HepG2 (cell line): ENCODE measurements around the gene SDC1. TPM values are rescaled to one million over a fixed set of nuclear protein-coding genes. Genes with fewer than 3 reads are reported as not detected.
A peak's percentile ranks its signal among the peaks of the same experiment; 100 is the strongest.

Source experiments
- BRF2 ChIP-seq: sonication (generic); formaldehyde crosslinking; IDR thresholded peaks from 2 replicates; pipeline ENCODE4 v1.8.1; 2022; ENCODE audit warnings: mild to moderate bottlenecking, missing genetic modification reagents
- CHCHD3 ChIP-seq: sonication (generic); formaldehyde crosslinking; IDR thresholded peaks from 2 replicates; pipeline ENCODE4 v1.8.0; 2022; ENCODE audit warnings: mild to moderate bottlenecking, missing genetic modification reagents, moderate library complexity
- EHMT2 ChIP-seq: fragments of 200-600 bp; sonication (generic); IDR thresholded peaks from 2 replicates; pipeline ENCODE4 v1.7.0; 2017; ENCODE audit warnings: antibody characterized with exemption, low read depth, low read length, borderline replicate concordance
- ELF3 ChIP-seq: IDR thresholded peaks from 2 replicates; pipeline ENCODE4 v1.6.1; 2016; ENCODE audit warnings: missing genetic modification reagents, missing compliant biosample characterization
- HNF4A ChIP-seq: sonication (generic); formaldehyde crosslinking; IDR thresholded peaks from 2 replicates; pipeline ENCODE4 v1.4.0; 2020; ENCODE audit warnings: missing genetic modification reagents
- HNRNPLL ChIP-seq: fragments of 200-400 bp; formaldehyde crosslinking; IDR thresholded peaks from 2 replicates; pipeline ENCODE4 v1.6.1; 2017; ENCODE audit warnings: mild to moderate bottlenecking, low read depth, low read length; ENCODE audit not compliant: poor library complexity, severe bottlenecking
- NFE2L2 ChIP-seq: fragments of 150-350 bp; IDR thresholded peaks from 2 replicates; pipeline ENCODE4 v1.6.1; 2014; ENCODE audit warnings: low read length
- STAT5B ChIP-seq: sonication (generic); formaldehyde crosslinking; IDR thresholded peaks from 2 replicates; pipeline ENCODE4 v1.4.0; 2020; ENCODE audit warnings: missing genetic modification reagents
- ZNF224 ChIP-seq: sonication (generic); formaldehyde crosslinking; IDR thresholded peaks from 2 replicates; pipeline ENCODE4 v1.5.0; 2020; ENCODE audit warnings: mild to moderate bottlenecking, missing genetic modification reagents
- ZNF235 ChIP-seq: sonication (generic); formaldehyde crosslinking; IDR thresholded peaks from 2 replicates; pipeline ENCODE4 v1.8.1; 2023; ENCODE audit warnings: mild to moderate bottlenecking, missing genetic modification reagents, borderline replicate concordance
- ZNF367 ChIP-seq: sonication (generic); formaldehyde crosslinking; IDR thresholded peaks from 2 replicates; pipeline ENCODE4 v1.4.0; 2020; ENCODE audit warnings: missing genetic modification reagents, borderline replicate concordance
- ZNF543 ChIP-seq: sonication (generic); formaldehyde crosslinking; IDR thresholded peaks from 2 replicates; pipeline ENCODE4 v1.4.0; 2020; ENCODE audit warnings: mild to moderate bottlenecking, missing genetic modification reagents
- ZNF550 ChIP-seq: sonication (generic); formaldehyde crosslinking; IDR thresholded peaks from 2 replicates; pipeline ENCODE4 v1.4.0; 2020; ENCODE audit warnings: mild to moderate bottlenecking, missing genetic modification reagents, borderline replicate concordance
- ZNF577 ChIP-seq: sonication (generic); formaldehyde crosslinking; IDR thresholded peaks from 2 replicates; pipeline ENCODE4 v1.4.0; 2020; ENCODE audit warnings: mild to moderate bottlenecking, low read depth, missing genetic modification reagents, borderline replicate concordance
- ZNF615 ChIP-seq: sonication (generic); formaldehyde crosslinking; IDR thresholded peaks from 2 replicates; pipeline ENCODE4 v1.5.0; 2020; ENCODE audit warnings: mild to moderate bottlenecking, missing genetic modification reagents, borderline replicate concordance
- ZNF713 ChIP-seq: sonication (generic); formaldehyde crosslinking; IDR thresholded peaks from 2 replicates; pipeline ENCODE4 v1.4.0; 2020; ENCODE audit warnings: mild to moderate bottlenecking, missing genetic modification reagents
- ZNF720 ChIP-seq: sonication (generic); formaldehyde crosslinking; IDR thresholded peaks from 2 replicates; pipeline ENCODE4 v1.4.0; 2020; ENCODE audit warnings: missing genetic modification reagents
- polyA plus RNA-seq, 8 experiments: library from polyadenylated mRNA; depleted of rRNA in 3 of 8; stranded (reverse) in 7 of 8; unstranded in 1 of 8; fragments of >200 nt; fragmentation: Illumina TruSeq in 4 of 8; extraction: Trizol in 4 of 8; gene quantifications; 2 replicates each; pipeline versions ENCODE4 v1.2.1 to v1.2.3, GENCODE V29; 2011 to 2016; ENCODE audit warnings: low read depth in 4 of 8, missing spikeins in 1 of 8, mixed read lengths in 1 of 8; ENCODE audit not compliant: insufficient read depth in 1 of 8
- total RNA-seq, 5 experiments: library from RNA; depleted of rRNA; stranded (reverse); fragments of >200 nt; fragmentation: Illumina TruSeq; extraction: Trizol; gene quantifications; 2 replicates each; pipeline ENCODE4 v1.2.3, GENCODE V29; 2016; ENCODE audit warnings: low read depth in 1 of 5
- TF ChIP-seq, protein P1 (sequence below), 2 experiments: sonication (generic) in 1 of 2; formaldehyde crosslinking in 1 of 2; IDR thresholded peaks; 2 replicates each; pipeline versions ENCODE4 v1.6.1 to v1.9.0; 2014 to 2022; ENCODE audit warnings: antibody characterized with exemption in 1 of 2, borderline replicate concordance in 1 of 2, inconsistent platforms in 1 of 2, low read depth in 1 of 2, missing genetic modification reagents in 1 of 2
- TF ChIP-seq, protein P2 (sequence below): sonication (generic); formaldehyde crosslinking; IDR thresholded peaks from 2 replicates; pipeline ENCODE4 v1.4.0; 2020; ENCODE audit warnings: missing genetic modification reagents, borderline replicate concordance
- TF ChIP-seq, protein P3 (sequence below): IDR thresholded peaks from 2 replicates; pipeline ENCODE4 v1.6.1; 2016; ENCODE audit warnings: low read depth

SDC1 gene
- total and polyA plus RNA-seq, 2 of the 13 experiments (the other 11 are each of a cell fraction or from before 2014, with no cell fraction given) = 108 to 119 TPM

DNA sequence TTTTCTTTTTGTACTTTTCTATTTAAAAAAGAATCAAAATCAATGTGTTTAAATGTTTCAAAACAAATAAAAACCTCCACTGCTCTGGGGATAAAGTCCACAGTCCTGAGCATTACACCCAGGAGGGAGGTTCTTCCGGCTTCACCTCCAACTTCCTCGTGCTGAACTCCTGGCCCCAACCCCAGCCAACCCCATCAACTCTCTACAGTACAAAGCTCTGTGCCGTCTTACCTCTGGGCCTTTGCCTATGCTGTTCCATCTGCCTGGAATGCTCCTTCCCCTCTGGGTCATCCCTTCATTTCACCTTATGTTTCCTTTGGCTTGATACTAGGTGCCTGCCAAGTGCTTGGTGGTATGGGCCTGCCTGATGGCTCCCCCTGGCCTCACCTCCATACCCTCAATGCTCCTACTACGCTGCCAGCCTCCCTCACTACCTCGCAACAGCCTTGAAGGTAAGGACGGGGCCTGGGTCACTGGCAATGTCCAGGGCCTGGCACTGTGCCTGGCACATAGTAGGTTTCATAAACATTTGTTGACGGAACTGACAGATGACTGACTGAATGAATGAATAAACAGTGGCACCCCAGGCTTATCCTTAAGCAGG, 28.8 kb downstream of the SDC1 start (continued):
- TF ChIP-seq ZNF224 (no peak), ZNF543 (CRISPR knock-in tag) (peak; percentile 66; the same call in 1 of the 2 replicates), BRF2 (no peak), CHCHD3 (CRISPR knock-in tag) (no peak), ZNF550 (CRISPR knock-in tag) (peak; percentile 84; the same call in 1 of the 2 replicates), ZNF235 (CRISPR knock-in tag) (no peak), STAT5B (no peak), EHMT2 (peak; percentile 42; the same call in 1 of the 2 replicates), HNF4A (peak; percentile 95), ZNF713 (CRISPR knock-in tag) (0 out of 2 replicates have a peak, but pooled peaks have one; percentile 20), ELF3 (peak; percentile 99), NFE2L2 (no peak), ZNF720 (CRISPR knock-in tag) (no peak), ZNF615 (CRISPR knock-in tag) (no peak), ZNF367 (CRISPR knock-in tag) (no peak), ZNF577 (CRISPR knock-in tag) (no peak), HNRNPLL (no peak)
- TF ChIP-seq, protein P1, sequence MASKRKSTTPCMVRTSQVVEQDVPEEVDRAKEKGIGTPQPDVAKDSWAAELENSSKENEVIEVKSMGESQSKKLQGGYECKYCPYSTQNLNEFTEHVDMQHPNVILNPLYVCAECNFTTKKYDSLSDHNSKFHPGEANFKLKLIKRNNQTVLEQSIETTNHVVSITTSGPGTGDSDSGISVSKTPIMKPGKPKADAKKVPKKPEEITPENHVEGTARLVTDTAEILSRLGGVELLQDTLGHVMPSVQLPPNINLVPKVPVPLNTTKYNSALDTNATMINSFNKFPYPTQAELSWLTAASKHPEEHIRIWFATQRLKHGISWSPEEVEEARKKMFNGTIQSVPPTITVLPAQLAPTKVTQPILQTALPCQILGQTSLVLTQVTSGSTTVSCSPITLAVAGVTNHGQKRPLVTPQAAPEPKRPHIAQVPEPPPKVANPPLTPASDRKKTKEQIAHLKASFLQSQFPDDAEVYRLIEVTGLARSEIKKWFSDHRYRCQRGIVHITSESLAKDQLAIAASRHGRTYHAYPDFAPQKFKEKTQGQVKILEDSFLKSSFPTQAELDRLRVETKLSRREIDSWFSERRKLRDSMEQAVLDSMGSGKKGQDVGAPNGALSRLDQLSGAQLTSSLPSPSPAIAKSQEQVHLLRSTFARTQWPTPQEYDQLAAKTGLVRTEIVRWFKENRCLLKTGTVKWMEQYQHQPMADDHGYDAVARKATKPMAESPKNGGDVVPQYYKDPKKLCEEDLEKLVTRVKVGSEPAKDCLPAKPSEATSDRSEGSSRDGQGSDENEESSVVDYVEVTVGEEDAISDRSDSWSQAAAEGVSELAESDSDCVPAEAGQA (IDR thresholded peaks at IDR 0.05; ENCODE audit: low read depth) = peak; percentile 76; the same call in 1 of the 2 replicates
- TF ChIP-seq, protein P1 (CRISPR knock-in tag; IDR thresholded peaks at IDR 0.05; ENCODE audit: borderline replicate concordance) = no peak
- TF ChIP-seq, protein P2, sequence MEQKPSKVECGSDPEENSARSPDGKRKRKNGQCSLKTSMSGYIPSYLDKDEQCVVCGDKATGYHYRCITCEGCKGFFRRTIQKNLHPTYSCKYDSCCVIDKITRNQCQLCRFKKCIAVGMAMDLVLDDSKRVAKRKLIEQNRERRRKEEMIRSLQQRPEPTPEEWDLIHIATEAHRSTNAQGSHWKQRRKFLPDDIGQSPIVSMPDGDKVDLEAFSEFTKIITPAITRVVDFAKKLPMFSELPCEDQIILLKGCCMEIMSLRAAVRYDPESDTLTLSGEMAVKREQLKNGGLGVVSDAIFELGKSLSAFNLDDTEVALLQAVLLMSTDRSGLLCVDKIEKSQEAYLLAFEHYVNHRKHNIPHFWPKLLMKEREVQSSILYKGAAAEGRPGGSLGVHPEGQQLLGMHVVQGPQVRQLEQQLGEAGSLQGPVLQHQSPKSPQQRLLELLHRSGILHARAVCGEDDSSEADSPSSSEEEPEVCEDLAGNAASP (CRISPR knock-in tag) = peak; percentile 91
- TF ChIP-seq, protein P3, sequence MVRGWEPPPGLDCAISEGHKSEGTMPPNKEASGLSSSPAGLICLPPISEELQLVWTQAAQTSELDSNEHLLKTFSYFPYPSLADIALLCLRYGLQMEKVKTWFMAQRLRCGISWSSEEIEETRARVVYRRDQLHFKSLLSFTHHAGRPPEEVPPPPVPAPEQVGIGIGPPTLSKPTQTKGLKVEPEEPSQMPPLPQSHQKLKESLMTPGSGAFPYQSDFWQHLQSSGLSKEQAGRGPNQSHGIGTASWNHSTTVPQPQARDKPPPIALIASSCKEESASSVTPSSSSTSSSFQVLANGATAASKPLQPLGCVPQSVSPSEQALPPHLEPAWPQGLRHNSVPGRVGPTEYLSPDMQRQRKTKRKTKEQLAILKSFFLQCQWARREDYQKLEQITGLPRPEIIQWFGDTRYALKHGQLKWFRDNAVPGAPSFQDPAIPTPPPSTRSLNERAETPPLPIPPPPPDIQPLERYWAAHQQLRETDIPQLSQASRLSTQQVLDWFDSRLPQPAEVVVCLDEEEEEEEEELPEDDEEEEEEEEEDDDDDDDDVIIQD (CRISPR knock-in tag) = peak; percentile 80
